Stimulated activated CD4-positive, alpha-beta T cell treated with anti-CD3 and anti-CD28 coated beads, Interleukin-1b, Interleukin-23, amount 100 ng/mL, for 24 hours (primary cell): ENCODE results near the gene ZNF689.
"Not testable (repeated sequence)": the region's sequence is repeated elsewhere in the genome, so short reads cannot be mapped to it uniquely, and the experiment has no call there.

Experiments used
- DNase-seq, 4 experiments: peaks; one replicate each; pipeline ENCODE4 v3.0.0-alpha.2; 2020; ENCODE audit warnings: low read depth in 4 of 4, low spot score in 1 of 4

Gene ZNF689

DNA sequence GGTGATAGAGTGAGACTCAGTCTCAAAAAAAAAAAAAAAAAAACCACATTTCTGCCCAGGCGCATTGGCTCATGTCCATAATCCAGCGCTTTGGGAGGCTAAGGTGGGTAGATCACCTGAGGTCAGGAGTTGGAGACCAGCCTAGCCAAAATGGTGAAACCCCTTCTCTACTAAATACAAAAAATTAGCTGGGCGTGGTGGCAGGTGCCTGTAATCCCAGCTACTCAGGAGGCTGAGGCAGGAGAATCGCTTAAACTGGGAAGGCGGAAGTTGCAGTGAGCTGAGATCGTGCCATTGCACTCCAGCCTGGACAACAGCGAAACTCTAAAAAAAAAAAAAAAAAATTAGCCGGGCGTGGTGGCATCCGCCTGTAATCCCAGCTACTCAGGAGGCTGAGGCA is 26.9 kb upstream of the ZNF689 start:
- not testable (repeated sequence) for DNase-seq

DNA sequence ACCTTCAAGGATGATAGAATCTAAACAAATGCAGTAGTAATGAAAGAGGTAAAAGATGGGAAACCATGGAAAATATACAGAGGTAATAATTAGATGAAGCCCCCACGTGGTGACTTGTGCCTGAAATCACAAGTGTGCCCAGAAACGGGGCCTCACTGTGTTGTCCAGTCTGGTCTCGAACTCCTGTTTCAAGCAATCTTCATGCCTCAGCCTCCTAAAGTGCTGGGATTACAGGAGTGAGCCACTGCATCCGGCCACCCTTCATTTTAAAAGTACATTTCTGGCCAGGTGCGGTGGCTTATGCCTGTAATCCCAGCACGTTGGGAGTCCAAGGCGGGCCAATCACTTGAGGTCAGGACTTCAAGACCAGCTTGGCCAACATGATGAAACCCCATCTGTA is 26.4 kb upstream of the ZNF689 start:
- DNase-seq = no peak

DNA sequence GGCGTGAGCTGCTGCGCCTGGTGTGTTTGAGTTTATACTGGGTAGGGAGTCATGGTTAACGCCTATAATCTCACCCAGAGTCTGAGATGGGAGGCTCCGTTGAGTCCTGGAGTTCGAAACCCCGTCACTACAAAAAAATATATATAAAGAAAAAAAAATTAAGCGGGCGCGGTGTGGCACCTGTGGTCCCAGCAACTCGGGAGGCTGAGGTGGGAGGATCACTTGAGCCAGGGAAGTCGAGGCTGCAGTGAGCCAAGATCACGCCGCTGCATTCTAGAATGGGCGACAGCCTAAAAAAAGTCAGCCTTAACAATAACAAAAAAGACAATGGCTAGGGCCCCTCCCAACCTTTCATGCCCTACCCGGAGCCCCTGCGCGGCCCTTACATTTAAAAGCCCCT is 23.3 kb upstream of the ZNF689 start:
- DNase-seq = no peak

DNA sequence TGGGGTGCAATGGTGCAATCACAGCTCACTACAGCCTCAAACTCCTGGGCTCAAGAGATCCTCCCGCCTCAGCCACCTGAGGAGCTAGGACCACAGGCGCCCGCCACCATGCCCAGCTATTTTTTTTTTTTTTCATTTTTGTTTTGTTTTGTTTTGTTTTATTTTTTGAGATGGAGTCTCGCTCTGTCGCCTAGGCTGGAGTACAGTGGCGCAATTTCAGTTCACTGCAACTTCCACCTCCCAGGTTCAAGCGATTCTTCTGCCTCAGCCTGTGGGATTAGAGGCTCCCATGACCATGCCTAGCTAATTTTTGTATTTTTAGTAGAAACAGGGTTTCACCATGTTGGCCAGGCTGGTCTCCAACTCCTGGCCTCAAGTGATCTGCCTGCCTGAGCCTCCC is 22.3 kb upstream of the ZNF689 start:
- DNase-seq = not testable (repeated sequence)

DNA sequence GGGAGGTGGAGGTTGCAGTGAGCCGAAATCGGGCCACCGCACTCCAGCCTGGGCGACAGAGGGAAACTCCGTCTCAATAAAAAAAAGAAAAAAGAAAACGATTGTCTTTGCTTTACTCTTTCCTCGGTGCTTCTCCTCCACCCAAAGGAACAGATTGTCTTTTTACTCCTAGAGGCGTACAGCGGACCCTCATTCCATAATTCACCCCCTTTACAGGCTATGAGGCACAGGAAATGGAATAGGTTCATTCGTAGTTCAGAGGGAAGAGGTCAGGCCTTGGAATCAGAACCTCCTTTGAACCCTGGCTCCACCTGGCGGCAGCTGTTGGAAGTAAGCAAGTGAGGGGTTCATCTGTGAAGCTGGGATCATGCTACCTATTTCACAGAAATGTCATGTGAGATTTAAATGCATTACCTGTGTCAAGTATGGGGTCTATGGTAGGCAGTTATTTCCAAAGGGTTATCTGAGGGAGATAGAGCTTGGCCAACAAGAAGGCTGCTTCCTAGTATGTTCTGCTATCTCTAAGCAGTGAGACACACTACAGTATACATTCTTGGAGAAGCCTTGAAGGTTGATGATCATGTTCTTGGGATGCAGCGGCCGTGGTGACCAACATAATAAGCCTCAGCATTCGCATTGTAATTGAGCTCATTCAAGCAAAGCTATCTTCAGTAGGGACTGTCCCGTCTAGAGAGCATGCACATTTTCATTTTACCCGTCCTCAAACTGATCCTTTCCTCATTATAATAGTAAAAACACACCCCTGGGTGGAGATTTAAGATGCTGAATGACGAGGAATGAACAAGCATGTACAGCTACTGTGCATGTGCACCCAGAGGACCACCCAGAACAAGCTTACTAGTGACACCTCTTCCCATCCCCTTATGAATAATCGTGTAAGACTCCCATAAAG is 18.7 kb upstream of the ZNF689 start:
- peak; percentile 83 to 91 (median 85) for DNase-seq

DNA sequence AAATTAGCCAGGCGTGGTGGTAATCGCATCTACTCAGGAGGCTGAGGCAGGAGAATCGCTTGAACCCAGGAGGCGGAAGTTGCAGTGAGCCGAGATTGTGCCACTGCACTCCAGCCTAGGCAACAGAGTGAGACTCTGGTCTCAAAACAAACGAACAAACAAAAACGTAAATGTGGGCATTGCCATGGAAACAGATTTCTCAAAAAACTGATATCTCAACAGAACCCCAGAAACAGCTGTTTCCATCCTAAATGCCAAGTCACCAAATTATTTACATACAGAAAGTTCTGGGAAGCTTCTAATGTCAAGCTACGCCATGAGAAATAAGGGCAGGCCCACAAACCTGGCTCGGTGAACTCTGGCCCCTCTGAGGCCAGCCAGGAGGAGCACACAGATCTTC is 16.0 kb upstream of the ZNF689 start:
- no peak for DNase-seq

DNA sequence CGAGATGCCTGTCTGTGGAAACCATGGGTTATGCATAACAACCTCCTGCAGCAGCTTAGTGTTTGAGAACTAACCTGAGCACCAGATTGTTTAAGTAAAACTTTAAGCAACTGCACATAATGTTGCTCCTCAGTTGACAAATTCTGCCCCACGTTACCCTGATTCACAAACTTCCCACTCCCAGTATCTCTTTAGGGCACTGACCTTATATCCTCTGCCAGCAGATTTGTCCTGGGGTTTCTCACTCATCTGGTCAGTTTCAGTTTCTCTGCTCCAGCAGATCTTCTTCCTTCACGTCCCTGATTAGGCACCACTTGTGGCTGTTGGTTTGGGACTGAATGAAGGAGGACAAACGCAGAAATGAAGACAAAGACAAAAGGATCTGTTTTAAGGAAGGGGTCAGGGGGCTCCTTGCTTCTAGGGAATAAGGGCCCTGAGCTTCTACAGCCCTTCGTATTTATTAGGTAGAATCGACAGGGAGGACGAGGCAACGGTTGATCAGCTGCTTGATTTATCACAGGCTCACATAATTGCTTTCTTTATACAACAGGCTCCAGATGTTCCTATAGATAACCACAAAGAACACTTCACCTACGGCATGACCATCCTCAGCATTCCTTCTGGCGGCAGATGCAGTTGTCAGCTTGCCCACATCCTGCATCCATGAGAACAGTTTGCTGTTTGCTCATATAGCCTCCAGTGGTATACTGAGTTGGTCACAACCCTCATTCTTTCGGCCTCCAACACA is 13.5 kb upstream of the ZNF689 start:
- DNase-seq = no peak

DNA sequence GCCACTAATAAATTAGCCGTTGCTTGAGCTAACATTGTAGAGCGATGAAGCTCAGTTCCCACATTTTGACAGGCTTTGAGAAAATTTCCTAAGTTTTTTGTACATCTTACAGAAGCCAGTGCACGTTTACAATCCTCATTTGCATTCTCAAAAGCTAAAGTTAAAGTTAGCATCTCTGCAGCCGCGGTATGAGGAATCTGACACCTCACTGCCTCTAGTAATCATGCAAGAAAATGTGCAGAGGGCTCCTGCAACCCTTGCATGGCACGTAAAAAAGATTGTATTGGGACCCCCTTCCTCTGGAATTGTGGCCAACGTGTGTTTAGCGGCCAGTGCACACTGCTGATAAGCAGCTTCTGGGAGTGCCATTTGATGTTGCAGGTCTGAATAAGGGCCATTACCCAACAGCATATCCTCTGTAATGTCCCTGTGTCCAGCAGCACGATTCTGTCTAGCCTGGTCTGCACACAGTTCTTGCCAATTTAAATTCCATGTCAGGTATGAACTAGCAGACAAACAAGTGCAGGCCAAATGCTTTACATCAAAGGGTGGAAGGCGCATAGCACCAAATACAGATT is 12.4 kb upstream of the ZNF689 start:
- DNase-seq = no peak

DNA sequence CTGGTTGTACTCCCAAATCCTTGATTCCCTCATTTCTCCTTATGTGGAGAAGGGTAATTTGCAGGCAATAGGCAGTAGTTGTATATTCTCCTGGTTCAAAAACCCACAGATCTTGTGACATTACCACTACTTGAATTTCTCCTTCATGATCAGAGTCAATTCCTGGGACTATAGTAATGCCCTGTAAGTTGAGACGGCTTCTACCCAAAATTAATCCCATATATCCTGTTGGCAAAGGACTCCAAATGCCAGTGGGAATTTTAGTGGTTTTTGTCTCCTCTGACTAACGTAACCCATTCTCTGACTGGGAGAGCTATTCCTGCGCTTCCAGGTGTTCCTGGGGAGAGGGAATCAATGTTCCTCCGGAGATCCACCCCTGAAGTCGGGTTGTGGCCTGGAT is 11.6 kb upstream of the ZNF689 start:
- no peak for DNase-seq

DNA sequence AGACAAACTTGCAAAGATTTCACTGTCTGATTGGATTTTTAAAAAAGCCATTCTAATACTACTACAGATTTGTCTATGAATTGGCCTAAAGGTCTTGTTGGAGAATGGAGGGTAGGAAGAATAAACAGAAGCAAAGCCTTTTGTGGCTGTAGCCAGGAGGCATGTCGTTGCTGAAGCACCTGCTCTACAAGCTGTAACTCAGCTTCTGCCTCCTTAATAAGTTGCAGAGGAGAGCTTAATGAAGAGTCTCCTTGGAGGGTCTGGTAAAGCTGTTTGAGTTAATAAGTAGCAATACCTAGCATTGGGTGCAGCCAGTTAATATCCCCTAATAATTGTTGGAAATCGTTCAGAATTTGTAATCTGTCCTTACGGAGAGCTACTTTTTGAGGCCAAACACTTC is 10.0 kb upstream of the ZNF689 start:
- no peak for DNase-seq

DNA sequence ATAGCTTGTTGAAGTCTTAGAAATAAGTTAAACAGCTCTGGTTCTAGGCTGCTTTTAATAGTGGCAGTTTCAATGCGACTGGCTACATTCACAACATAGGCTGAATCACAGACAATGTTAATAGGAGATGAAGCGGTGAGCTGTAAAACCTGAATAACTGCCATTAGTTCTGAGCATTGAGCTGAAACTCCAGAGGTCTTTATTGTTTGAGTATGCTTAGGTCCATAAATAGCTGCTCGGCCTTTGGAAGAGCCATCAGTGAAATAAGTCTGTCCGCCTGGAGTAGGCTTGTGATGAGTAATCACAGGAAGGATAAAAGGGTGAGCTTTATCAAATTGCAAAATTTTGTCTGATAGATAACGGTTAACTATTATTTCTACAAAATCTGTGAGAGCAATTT is 9.4 kb upstream of the ZNF689 start:
- no peak for DNase-seq

DNA sequence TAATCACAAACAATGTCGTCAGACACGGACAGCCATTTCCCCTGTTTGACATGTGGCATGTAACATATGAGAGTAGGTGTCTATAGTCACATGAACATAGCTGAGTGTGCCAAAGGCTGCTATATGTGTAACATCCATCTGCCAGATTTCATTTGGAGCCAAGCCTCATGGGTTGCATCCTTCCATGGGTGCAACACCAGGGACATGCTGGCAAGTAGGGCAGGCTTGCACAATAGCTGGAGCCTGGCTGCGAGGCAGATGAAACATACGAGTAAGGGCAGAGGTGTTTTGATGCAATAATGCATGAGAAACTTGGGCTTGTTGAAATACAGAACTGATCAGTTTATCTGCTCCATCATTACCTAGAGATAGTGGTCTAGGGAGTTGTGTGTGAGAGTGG is 9.0 kb upstream of the ZNF689 start:
- DNase-seq = no peak

DNA sequence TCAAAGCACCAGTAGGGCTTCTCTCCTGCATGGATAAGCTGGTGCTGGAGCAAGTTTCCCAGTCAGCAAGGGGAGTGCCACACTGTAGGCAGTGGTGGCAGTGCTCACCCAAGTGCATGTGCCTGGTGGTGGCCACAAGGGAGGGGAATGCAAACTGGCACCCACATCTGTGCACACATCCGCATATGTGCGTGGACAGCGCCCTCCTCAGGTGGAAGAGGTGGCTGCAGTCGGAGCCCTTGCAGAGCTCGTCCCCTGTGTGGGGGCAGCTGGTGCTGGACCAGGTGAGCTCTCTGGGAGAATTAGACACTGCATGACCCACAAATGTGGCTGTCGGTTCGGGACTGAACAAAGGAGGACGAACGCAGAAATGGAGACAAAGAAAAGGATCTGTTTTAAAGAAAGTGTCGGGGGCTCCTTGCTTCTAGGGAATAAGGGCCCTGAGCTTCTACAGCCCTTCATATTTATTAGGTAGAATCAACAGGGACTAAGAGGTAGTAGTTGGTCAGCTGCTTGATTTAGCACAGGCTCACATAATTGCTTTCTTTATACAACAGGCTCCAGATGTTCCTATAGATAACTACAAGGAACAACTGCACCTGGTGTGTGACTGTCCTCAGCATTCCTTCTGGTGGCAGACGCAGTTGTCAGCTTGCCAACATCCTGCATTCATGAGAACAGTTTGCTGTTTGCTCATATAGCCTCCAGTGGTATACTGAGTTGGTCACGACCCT is 5.3 kb upstream of the ZNF689 start:
- DNase-seq = peak in 3 of 4 experiments; percentile 49 to 72 (median 52)

DNA sequence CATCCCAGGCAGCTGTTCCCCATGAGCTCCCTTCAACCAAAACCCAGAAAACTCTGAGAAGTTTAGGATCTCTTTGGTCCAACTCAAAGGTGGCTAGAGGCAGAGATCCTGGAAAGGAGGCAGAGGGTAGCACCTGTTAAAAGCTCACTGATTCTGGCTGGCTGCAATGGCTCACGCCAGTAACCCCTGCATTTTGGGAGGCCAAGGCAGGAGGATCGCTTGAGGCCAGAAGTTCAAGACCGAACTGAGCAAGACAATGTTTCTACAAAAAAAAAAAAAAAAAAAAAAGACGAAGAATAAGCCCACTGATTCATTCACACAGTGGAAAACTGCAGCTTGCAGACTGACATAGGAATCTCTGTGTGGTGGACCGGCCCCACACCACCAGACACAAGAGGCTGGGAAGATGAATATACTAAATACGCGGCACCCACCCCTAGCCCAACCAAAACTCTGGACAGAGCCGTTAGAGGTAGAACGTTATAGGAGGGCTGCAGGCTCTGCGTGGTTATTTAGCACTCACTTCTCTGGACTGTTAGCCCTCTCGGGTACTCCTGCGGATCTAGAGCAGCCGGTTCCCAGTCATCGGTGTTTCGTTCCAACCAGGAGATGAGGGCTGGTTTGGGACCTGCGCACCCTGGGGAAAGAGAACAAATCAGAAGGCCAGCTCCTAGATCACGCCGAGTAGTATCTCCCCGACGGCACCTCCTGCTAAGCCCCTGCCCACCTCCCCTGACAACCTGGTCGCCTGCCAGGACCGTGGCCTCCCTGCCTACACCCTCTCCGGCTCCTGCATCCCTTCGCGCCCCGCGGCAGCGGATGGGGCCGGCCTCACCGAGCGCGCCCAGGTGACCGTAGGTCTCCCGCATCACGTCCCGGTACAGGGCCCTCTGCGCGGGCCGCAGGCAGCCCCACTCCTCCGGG is 925 bp downstream of the ZNF689 start:
- peak in 1 of 4 experiments; percentile 19 for DNase-seq

DNA sequence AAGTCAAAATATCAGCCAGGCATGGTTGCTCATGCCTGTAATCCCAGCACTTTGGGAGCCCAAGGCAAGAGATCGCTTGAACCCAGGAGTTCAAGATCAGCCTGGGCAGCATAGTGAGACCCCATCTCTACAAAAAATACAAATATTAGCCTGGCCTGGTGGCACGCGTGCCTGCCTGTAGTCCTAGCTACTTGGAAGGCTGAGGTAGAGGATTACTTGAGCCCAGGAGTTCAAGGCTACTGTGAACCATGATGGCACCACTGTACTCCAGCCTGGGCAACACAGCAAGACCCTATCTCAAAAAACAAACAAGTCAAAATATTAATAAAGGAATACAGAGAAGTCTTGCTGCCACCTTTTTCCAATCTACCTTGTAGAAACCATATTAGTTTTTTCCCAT is 4.2 kb downstream of the ZNF689 start:
- DNase-seq = no peak

DNA sequence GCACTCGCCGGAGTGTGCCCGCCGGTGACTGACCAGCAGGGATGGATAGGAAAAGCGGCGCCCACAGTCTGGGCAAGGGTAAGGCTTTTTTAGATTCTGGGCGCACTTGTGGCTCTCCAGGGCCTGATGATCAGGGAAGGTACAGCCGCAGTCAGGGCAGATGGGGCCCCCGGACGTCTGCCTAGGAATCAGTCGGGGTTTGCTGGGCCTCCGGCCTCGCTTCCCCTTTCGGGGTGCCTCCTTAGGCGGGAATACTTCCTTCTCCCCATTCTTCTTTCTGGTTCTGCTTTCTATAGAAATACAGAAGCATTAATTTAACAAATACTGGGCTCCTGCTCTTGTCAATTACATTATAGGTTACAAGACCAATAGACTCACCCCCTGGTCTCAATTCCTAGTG is 5.0 kb downstream of the ZNF689 start:
- no peak for DNase-seq

DNA sequence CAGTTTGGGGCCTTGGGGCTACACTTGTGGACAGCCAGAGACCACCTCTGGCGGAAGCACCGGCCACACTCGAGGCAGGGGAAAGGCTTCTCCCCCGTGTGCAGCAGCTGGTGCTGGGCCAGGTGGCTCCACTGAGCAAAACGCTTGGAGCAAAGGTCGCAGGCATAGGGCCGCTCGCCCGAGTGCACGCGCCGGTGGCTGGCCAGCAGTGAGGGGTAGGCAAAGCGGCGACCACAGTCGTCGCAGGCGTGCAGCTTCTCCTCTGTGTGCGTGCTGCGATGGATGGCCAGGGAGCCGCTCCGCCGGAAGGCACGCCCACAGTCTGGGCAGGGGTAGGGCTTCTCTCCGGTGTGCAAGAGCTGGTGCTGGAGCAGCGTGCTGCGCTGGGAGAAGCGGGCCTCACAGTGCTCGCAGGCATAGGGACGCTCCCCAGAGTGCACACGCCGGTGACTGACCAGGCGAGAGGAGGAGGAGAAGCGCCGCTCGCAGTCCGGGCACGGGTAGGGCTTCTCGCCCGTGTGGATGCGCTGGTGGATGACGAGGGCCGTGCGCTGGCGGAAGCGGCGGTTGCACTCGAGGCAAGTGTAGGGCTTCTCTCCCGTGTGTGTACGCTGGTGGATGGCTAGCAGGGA is 5.8 kb downstream of the ZNF689 start:
- no peak for DNase-seq

DNA sequence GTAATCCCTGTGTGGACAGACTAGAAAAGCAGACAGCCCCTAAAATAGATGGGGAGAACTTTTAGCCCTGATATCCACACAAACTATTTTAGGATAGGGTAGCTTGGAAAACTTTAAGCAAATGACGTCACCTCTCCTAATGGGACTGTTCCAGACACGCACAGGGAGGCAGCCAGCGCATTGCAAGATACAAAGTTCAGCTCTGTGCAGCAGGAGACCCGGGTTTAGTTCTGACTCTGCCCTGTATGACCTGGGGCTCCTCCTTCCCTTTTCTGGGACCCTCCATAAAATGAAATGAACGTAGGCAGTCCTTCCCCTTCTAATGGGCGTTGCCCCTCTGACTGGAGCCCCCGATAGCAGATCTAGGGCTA is 6.3 kb downstream of the ZNF689 start:
- no peak for DNase-seq

DNA sequence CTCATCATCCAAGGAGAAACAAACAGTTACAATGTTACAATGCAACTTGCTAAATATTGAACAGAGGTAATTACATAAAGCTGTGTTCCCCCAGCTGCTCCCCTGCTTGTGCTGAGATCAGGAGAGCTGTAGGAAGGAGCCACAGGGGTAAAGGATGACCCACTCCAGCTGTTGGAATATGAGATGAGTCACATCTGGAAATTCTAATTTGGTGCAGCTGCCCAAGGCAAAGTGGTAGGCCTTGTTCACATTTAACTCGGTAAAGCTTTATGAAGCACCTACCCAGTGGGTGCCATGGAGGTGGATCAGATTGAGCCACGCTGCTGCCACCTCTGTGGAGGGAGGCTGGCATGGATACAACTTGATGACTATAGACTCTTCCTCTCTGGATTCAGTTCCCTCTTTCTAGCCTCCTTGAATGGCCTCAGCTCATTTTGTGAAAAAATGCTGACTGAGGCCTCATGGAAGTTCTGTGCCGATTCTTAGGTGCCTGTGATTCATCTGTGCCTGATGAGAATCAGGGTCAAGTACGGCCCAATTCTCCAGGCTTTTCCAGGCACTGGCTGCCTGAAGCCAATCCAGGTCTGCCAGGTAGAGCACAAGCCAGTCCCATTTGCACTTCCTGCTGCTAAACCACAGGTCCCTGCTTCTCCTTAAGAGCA is 7.4 kb downstream of the ZNF689 start:
- DNase-seq = no peak
